ENCODE data around the gene CCDC150.
"Not testable (repeated sequence)": the region's sequence is repeated elsewhere in the genome, so short reads cannot be mapped to it uniquely, and the experiment has no call there.

The CCDC150 gene

DNA sequence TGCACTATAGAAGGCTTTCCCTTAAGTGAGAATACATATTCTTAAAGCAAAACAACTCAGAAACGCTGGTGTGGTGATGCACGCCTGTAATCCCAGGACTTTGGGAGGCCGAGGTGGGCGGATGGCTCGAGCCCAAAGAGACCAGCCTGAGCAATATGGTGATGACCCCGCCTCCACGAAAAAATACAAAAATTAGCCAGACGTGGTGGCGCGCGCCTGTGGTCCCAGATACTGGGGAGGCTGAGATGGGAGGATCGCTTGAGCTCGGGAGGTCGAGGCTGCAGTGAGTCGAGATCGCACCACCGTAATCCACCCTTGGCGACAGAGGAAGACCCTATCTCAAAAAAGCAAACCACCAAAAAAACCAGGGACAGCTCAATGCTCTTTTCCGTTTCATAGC lies 750 bp upstream of the CCDC150 start:
- DNase-seq: no peak

DNA sequence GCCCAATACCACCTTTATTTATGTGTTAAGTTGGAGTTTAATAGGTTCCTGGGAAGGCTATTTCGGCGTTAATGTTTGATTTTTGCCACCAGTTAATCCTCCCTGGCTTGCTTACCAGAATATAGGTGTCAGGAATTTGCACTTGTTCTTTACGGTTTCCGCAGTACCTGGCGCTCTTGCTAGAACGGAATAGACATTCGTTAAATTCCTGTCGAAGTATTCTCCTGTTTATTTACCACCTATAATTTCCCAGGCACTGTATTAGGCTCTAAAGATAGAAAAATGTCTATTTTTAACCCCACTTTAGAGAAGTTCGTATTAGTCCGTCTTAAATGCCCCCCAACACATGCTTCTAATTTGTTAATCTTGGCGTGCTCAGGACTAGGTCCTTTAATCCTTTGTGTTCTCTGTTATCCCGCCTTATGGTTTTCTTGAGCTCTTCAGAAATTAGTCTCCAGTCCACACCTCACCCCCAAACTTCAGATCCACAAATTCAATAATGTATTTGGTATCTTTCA lies 575 bp downstream of the CCDC150 start:
- DNase-seq: no peak

DNA sequence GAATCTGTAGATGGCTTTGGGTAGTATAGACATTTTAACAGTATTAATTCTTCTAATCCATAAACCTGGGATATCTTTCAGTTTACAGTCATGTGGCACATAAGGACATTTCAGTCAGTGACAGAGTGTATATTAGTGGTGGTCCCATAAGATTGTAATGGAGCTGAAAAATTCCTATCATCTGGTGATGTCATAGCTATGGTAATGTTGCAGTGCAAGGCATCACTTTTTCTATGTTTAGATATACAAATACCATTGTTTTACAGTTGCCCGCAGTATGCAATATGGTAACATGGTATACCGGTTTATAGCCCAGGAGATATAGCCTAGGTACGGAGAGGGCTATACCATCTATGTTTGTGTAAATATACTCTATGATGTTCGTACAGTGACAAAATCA lies 9.7 kb downstream of the CCDC150 start:
- no peak for DNase-seq

DNA sequence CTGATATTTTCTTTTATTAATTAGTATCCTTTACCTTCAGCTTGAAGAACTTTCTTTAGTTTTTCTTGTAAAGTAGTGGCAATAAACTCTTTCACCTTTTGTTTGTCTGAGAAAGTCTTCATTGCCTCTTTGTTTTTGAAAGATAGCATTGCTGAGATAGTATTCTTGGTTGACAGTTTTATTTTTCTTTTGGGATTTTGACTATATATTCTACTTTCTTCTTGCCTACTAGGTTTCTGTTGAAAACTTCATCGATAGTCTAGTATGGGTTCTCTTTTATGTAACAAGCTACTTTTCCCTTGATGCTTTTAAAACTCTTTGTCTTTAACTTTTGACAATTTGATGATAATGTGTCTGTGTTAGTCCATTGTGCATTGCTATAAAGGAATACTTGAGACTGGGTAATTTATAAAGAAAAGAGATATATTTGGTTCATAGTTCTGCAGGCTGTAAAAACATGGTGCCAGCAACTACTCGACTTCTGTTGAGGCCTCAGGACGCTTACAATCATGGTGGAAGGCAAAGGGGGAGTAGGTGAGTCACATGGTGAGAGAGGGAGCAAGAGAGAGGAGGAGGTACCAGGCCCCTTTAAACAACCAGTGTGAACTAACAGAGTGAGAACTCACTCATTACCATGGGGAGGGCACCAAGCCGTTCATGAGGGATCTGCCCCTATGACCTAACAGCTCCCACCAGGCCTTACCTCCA lies 12.0 kb downstream of the CCDC150 start:
- no peak for DNase-seq

DNA sequence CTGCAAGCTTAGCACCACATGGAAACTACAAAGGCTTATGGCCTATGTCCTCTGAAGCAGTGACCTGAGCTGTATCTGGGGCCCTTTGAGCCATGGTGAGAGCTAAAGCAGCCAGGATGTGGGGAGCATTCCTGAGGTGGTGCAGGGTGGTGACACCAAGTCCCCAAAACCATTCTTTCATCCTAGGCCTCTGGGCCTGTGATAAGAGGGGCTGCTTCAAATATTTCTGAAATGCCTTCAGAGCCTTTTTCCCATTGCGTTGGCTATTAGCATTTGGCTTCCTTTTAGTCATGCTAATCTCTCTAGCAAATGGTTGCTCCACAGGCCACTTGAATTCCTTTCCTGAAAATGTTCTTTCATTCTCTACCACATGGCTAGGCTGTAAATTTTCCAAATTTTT lies 13.4 kb downstream of the CCDC150 start:
- DNase-seq: no peak

DNA sequence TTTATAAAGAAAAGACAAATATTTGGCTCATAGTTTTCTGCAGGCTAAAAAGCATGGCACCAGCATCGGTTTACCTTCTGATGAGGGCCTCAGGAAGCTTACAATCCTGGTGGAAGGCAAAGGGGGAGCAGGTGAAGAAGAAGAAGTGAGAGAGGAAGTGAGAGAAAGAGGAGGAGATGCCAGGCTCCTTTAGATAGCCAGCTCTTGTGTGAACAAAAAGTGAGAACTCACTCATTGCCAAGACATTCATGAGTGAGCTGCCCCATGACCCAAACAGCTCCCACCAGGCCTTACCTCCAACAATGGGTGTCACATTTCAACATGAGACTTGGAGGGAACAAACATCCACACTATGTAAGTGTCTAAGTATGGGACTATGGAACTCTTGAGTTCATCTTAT lies 14.3 kb downstream of the CCDC150 start:
- no peak for DNase-seq

DNA sequence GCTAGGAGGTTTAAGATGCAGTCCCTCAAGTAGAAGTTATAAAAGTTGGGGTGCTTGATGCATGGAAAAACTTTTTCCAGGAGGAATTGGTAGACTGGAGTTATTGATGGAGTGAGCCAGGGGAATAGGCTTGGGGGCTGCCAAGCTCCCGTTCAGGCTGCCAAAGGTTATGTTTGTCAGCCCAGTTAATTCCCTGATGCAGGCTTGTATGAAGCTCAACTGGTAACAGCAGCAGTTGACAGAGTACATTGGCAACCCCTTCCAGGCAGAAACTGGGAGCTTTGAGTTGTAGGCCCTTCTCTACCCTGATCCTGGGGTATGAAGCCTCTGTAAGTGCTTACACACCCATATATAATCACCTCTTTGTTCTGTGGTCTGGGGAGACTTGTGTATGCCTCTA lies 16.2 kb downstream of the CCDC150 start:
- DNase-seq: no peak

DNA sequence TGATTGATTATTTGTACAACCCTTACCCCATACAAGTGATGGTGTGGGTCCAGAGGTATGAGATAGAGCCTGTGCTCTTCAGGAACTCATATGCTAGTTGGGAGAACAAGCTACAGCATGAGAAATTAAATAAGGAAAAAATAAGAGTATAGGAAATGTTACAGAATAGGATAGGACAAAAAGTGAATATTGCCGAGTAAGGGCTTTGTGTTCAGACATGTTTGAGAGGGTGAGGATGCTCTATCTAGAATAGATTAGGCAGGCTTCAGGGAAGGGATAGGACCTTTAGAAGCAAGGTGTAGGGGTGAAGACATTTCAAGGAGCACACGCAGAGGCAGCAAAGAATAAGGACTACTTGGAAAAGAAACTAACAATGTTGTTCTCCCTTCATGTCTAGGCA lies 17.8 kb downstream of the CCDC150 start:
- no peak for DNase-seq

DNA sequence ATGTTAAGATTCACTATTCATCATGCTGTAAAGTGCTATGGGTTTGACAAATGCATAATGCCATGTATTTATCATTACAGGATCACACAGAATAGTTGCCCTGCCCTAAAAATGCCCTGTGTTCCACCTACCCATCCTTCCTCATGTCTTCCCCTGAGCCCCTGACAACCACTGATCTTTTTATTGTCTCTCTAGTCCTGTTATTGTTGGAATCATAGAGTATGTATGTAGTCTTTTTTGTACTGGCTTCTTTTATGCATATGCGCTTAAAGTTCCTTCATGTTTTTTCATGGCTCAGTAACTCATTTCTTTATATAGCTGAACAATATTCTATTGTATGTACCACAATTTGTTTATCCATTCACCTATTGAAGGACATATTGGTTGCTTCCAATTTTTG lies 20.3 kb downstream of the CCDC150 start:
- DNase-seq: no peak

DNA sequence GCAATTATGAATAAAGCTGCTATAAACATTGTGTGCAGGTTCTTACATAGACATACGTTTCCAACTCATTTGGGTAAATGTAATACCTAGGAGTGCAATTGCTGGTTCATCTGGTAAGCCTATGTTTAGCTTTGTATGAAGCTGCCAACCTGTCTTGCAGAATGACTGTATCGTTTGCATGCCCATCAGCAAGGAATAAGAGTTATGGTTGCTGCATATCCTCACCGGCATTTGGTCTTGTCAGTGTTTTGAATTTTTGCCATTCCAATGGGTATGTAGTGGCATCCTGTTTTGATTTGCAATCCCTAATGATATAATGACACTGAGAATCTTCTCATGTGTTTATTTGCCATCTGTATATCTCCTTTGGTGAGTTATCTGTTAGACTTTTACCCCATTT lies 20.7 kb downstream of the CCDC150 start:
- no peak for DNase-seq

DNA sequence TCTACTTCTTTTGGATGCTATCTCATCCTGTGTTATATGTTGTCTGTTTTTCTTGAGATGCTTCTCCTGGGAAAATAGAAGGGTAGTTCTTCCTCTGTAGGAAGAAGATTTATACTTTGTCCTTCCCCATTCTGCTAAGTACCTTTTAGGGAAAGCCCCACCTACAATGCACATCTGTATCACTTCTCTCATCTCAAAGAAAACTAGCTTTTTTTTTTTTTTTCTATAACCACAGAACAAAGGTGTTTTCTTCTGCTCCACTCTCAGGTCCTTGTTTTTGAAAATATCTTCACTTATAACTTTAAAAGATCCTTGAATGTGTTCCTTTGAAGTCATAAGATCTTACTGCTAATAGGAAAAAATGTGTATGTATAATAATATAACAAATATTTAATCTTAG lies 30.8 kb downstream of the CCDC150 start:
- DNase-seq: no peak

DNA sequence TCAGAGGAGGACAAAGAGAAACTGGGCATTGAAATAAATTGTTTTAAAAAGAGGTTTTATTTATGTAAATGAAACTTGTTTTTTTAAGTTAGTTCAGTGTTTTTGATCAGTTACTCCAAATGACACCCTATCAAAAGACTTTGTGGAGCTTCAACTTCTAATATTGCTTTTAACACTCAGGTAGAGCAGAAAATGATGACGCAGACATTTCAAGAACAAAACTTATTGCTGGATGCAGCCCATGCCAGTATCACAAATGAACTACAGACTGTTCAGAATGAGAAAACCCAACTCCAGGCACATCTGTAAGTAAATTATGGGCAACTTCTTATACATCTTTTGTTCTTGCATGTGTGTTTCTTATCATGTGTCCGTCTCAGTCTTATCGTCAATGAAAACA lies 36.4 kb downstream of the CCDC150 start:
- no peak for DNase-seq

DNA sequence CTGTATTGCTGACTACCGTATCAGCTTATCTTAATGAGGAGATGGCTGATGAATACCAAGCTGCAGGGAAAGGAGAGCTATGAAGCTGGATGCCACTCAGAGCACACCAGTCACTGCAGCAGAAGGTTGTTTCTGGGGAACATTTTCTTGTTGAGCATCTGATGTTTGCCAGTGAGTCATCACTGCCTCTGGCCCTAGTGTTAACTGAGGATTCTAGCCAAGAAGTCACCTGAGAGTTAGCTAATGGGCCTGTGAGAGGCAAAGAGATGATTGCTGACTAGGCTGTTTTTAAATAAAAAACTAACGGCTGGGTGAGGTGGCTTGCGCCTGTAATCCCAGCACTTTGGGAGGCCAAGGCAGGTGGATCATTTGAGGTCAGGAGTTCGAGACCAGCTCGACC lies 37.9 kb downstream of the CCDC150 start:
- no peak for DNase-seq

DNA sequence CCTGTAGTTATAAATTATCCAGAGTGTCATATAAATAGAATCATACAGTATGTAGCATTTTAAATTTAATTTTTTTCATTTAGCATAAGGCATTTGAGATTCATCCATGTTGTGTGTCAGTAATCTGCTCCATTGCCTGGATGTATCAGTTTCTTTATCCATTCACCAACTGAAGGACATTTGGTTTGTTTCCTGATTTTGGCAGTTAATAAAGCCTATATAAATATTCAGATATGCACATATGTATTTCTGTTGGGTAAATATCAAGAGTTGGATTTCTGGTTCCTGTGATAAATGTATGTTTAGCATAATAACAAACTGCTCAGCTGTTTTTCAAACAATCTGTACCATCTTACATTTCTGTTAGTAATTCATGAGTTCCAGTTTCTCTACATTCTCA lies 39.9 kb downstream of the CCDC150 start:
- DNase-seq: no peak

DNA sequence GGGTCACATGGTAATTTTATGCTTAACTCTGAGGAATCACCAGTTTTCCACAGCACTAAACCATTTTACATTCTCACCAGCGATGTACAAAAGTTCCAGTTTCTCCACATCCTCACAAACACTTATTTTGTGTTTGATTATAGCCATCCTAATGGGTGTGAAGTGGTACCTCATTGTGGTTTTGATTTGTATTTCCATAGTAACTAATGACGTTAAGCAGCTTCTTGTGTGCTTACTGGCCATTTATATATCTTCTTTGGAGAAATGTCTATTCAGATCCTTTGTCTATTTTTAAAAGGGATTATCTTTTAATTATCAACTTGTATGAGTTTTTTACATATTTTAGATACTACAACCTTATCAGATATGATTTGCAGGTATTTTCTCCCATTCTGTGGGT lies 42.0 kb downstream of the CCDC150 start:
- no peak for DNase-seq

DNA sequence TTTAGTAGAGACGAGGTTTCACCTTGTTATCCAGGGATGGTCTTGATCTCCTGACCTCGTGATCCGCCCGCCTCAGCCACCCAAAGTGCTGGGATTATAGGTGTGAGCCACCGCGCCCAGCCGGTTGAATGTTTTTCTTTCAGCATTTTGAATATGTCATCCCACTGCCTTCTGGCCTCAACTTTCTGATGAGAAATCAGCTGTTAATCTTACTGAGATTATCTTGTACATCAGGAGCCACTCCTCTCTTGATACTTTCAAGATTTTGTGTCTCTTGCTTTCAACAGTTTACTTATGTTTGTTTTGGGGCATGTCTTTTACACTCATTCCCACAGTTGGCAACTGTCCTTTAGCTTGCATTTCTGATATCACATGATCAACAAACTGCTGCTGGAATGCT lies 46.3 kb downstream of the CCDC150 start:
- no peak for DNase-seq

DNA sequence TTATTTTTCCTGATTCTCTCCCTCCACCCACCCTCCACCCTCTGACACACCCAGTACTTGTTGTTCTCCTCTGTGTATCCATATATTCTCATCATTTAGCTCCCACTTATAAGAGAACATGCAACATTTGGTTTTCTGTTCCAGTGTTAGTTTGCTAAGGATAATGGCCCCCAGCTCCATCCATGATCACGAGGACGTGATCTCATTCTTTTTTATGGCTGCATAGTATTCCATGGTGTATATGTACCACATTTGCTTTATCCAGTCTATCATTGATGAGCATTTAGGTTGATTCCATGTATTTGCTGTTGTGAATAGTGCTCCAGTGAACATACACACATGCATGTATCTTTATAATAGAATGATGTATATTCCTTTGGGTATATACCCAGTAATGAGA lies 47.2 kb downstream of the CCDC150 start:
- not testable (repeated sequence) for DNase-seq

DNA sequence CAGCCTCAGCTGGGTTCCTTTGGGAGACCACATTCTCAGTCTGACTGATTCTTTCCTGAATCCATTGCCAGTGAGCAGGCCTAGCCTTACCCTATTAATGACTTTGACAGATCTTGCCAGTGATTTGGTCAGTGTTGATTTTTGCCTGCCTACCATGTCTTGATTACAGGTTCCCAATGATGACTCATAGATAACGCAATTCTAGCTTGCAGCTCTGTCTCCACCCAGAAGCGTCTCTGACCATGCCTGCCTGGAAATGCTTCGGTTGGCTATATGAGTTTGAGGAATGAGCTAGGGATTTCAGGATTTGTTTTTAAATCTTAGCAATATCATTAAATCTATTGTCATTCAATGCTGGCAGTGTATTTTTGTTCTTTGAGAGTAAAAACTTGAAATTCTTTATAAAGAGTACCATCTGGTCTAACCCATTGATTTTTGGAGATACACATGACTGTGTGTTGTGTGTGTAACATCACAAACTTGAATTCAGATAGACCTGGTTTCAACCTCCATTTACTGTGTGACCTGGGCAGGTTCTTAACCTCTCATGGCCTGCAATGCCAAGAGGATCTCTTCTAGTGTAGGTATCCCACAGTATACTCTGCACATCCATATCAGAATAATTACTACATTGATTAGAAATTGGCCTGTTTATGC lies 57.0 kb downstream of the CCDC150 start:
- peak; percentile 12 for DNase-seq

DNA sequence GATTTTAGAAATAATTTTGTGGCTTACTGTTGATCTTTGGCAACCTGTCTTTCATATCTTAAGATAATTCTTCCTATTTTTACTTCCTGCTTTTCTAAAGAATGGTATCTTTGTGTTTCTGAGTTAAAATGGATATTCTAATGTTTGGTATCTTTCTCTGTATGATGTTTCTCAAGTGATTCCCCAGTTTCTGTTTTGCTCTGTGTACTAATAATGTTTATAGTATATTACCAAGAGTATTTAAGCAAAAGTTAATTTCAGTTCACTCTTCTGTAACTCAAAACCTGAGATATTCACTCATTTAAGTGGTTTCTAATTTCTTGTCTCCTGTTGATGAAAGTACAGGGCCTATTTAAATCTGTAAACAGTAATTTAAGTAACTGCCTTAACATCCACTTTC lies 58.3 kb downstream of the CCDC150 start:
- no peak for DNase-seq

DNA sequence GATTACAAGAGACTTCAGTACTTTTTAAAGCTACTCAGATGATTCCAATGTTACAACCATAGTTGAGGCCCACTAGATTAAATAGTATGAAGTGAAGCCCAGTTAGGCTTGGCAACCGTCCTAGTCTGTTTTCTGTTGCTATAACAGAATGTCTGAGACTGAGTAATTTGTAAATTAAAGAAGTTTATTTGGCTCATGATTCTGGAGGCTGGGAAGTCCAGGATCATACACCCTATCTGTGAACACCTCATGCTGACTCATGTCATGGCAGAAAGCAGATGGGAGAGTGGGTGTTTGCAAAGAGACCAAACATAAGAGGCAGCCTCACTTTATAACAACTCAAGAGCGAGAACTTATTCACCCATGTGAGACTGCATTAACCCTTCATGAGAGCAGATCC lies 63.1 kb downstream of the CCDC150 start:
- no peak for DNase-seq

DNA sequence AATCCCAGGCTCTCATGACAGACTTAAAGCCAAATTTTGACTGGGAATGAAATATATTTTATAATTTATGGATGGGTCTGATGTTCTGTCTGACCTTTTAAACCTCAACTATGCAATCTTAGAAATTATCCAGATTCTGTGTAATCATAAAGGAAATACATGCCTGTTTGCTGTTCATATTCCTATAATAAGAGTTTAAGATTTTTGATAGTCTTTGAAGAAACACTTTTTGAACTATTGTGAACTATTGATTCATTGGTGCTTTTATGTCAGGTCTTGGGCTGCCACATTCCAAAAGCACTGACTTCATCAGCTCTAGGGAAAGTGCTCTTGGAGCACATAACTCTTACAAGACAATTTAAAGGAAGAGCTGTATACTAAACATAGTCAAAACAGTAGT lies 64.2 kb downstream of the CCDC150 start:
- no peak for DNase-seq

DNA sequence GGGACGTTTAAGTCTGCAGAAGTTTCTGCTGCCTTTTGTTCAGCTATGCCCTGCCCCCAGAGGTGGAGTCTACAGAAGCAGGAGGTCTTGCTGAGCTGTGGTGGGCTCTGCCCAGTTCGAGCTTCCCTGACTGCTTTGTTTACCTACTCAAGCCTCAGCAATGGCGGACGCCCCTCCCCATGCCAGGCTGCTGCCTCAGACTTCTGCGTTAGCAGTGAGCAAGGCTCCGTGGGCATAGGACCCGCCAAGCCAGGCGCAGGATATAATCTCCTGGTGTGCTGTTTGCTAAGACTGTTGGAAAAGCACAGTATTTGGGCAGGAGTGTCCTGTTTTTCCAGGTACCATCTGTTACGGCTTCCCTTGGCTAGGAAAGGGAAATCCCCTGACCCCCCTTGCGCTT lies 70.5 kb downstream of the CCDC150 start:
- not testable (repeated sequence) for DNase-seq

DNA sequence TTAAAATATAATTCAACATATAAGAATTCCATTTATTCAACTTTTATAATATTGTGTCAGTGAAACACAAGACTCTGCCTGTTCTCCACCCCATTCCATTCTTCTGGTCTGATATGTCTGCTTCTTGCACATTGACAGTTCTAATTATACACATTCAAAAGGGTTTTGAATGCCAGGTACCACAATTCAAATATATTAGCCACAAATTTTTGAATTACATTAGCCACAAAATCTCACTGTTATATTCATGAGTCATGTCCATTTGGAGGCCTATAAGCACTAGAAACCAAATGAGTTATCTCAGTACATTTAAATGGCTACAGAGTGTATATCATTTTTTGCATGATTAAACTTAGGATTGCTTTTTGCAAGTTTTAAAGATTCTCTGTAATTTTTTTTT lies 72.1 kb downstream of the CCDC150 start:
- DNase-seq: no peak

DNA sequence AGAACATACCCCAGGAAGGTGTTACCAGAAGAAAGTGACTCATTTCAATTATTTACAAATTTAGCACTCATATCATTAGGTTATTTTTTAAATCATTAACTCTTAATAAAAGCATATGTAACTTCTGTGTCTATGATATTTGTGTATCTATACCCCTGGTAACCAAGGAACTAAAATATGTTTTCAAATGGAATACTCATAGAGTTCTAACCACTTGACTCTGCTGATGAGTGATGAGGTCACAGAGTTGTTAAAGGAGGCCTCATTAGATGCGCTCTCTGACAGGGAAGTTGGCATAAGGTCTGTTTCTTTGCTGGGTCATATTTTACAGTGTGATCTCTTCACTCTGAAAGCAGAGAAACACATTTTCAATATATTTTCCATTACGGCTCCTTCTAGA lies 73.4 kb downstream of the CCDC150 start:
- DNase-seq: no peak
